Stimulated activated CD4-positive, alpha-beta T cell treated with anti-CD3 and anti-CD28 coated beads, TNF-alpha, amount 100 ng/mL, for 1 hour (primary cell): ENCODE measurements around the gene POU6F1.

ENCODE experiments used
- DNase-seq, 3 donors: peaks; one replicate each; pipeline ENCODE4 v3.0.0-alpha.2; 2020; ENCODE audit warnings: low read depth in 3 of 3, low spot score in 1 of 3

POU6F1 gene

DNA sequence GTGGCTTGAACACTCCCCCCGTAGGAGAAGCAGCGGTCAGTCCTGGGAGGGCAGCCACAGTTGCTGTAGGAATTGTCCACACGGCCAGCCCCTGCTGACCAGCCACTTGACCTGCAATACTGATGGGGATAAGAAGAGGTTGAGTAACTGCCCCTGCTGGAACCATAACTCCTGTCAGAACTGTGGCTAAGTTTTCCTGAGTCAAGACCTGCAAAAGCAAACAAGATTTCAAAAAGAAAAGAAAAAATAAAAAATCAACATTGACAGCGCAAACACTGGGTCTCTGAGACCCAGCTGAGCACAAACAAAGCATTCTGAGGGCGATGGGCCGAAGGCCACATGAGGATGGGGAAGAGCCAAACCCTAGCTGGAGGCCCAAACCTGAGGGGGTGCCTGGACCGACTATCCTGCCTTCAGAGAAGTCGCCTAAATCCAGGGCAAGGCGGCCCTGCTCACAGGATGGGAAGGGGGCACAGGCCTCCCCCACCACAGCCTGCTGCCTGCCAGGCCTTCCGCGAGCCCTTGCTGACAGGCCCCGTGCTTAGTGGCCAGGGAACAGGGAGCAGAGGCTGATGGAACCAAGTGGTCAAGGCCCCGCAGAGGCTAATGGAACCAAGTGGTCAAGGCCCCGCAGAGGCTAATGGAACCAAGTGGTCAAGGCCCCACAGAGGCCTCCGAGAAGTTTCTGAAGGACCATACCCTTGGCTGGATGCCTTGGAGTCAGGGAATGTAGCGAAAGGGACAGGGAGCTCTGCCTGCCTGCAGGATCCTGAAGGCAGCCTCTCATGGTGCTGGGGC is 19.1 kb downstream of the POU6F1 start:
- no peak for DNase-seq

DNA sequence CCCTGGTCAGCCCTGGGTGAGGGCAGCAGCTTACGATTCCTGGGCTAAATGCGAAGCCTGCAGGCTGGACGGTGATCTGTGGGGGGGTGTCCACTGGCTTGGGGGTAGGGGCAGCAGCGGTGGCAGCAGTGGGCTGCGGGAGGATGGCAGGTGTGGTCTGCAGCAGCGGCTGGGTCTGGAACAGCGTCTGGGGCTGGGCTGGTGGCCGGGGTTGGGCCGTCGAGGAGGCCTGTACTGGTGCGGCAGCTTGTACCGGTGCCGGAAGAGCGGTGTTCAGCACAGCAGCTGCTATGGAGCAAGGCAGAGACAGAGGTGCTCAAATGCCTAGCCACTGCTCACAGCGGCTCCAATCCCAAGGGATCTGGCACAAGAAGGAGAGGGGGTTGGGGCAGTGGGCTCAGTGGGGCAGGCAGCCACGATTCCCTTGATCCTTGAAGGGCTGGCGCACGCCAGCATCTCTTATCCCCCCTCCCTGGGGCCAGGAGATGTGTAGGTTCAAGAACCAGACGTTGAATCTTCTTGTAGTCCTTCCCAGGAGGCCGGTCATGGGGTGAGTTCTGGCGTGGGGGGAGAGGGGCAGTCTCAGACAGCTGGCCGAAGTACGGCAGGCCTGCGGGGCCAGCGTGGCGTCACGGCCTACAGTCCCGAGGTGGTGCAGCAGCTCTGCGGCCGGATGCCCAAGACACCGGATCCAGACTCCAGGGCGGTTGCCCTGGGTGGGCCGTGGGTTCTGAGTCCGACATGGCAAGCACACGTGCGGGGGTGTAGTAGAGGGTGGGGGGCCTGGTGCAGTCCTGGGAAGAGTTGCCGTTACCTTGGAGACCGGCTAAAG is 19.9 kb downstream of the POU6F1 start:
- no peak for DNase-seq

DNA sequence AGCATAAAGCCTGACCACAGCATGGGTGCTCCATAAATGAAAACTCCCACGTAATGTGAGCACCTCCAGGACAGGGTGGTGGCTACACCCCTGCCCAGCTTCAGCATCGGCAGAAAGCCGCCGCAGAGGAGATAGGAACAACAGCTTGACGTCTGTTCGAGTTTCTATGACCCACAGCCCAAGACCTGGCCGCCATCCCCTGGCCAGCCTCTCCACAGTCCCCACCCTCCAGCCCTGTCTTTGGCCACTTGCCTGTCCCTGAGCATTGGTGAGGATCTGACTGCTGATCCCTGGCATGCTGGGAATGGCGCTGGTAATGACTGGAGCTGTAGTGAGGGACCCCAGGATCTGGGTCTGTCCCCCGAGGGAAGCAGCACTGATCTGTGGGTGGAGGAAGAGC is 21.3 kb downstream of the POU6F1 start:
- DNase-seq = no peak

DNA sequence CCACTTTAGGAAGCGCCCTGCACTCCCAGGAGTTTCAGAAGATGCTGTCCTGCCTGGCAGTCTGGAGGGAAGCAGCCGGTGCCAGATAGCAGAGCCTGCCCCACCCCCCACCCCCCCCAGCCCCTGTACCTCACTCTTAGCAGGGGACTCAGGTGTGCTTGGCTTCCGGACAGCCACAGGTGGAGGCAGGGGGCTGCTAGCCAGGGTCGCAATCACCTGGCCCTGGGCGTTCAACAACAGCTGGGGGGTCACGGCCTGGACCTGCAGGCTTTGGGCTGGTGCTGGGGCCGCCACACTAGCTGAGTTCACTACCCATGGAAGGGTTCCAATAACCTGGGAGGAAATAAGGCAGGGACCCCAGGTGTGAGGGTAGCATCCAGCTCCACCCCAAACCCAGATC is 22.0 kb downstream of the POU6F1 start:
- no peak for DNase-seq

DNA sequence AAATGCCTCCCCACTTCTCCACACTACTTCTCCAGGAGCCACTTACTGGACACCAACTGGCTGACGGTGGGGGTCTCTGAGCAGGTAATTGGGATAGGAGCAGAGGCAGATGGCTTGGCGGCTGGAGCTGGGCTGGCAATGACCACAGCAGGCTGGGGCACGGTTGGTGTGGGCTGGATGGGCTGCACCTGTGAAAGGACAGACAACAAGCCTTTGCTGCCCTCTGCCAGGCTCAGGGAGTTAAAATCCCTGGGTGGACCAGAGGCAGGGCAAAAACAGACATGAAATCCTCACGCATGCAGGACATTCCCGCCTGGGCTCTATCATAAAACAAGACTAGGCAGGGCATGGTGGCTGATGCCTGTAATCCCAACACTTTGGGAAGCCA is 25.6 kb downstream of the POU6F1 start:
- DNase-seq = no peak

DNA sequence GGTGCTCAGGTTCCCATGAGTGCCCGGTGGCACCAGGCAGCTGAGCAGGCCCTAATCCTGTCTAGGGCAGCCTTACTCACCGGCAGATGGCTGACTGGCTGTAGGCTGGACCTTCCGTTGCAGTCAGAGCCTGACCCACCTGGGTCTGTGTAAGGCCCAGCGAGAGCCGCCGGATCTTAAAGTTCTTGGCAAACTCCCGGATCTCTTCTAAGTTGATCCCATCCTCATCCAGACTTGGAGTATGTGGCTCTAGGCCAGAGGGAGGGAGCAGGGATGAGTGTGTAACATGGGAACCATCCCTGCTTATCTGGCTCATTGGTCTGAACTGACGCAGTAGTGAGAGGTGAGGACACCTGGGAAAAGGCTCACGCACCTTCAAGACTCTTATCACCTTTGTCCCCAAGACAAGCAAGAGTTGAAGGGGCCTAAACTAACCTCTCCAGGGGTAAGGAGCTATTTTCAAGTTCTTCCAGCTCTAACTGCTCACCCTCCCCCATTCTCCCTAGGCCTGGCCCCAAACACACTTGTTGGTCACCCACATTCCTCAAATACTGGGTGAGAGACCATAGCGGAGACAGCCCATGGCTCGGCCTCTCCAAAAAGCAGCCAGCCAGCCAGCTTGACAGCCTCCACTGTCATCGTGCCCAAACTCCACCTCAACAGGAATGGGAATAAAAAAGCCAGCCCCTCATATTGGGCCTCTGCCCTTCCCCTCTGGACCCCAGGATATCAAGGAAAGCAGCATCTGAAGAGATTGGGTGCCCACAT is 26.2 kb downstream of the POU6F1 start:
- no peak for DNase-seq

DNA sequence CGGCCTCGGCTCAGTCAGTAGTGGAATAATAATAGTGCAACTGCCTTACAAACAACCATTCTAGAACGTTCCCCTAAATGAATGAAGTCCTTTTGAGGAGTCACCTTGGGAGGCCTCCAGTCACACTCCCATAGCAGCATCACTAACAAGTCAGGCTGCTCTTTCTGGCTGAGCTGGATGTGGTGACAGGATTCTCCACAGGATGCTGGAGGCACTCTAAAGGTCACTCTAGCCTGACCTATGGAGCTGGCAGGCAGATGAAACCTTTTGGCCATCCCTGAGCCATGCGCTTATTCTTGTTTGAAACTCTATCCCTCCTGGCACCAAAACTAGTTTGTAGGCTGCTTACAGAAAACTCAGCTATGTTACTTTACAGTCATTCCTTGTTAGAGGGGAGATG is 27.0 kb downstream of the POU6F1 start:
- no peak for DNase-seq

DNA sequence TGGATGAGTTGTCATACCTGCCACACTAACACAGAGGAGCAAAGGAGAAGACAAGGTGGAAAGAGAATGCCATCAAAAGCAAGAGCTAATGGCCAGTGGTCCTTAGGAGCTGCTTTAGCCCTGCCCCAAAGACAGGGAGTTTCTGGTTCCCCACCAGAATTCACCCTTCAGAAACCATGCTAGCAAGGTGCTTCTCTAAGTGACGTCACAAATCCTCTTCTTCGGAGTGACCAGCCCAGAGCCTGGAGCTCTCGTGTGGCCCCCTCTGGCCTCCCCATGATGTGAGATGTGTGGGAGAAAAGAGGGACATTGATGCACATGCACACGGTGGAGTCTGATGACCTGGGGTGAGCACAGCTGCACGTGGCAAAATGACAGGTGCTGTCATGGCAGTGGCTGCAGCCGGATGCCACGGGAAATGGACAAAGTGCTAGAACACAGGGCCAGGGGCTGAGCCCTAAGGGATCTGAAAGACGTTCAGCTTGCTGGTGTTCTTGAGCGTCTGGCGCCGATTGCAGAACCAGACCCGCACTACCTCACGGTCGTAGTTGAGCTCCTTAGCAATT is 28.0 kb downstream of the POU6F1 start:
- DNase-seq = no peak

DNA sequence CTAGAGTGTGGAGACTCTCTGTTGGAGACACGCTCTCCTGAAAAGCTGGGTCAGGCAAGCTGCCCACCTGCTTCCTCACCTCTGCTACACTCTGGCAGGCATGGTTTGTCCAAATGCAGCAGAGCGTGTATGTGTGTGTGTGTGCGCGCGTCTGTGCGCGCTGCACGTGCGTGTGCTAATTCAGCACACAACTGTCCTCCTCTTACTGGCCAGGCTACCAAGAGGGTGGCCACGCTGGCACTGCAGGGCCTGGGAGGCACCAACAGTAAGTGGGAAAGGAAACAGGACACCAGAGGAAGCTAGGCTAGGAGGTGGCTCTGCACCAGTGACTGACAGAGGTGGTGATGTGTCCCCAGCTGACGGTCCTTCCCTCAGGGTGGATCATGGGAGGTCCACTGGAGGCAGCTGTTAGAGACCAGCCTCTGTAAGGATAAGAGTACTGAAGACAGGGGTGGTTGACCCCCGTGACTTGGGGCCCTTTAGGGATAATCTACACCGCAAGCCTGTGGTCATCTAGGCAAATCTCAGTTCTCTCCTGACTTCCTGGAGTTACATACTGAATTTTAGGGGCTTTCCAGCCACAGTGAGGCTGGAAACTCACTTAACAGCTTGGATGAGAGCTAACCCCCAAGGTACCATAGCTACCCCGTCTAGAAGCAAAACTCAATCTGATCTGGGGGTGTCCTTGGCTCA is 29.4 kb downstream of the POU6F1 start:
- no peak for DNase-seq

DNA sequence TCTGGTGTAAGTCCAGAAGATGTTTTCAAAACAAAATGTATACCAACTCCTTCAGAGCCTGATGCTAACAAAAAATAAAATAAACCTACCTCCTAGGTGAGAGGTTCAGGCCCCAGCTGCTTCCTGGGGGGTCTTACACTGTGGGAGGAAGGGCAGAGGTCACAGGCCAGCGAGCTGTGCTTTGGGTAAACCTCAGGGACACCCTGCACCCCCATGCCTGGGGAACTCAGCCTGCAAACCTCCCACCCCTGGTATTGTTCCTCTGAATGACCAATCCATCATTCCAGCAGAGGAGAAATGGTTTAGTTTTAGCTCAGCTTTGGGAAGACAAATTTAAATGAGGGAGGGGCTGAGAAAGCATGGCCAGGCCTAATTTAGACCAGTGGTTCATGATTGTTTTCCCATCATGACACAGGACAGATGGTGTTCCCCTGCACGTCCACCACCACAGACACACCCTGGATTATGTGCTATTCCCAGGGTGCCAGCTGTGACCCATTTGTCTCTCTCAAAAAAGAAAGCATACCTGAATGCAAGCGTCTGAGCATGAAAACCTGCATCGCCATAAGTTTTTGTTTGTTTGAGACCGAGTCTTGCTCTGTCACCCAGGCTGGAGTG is 30.4 kb downstream of the POU6F1 start:
- no peak for DNase-seq

DNA sequence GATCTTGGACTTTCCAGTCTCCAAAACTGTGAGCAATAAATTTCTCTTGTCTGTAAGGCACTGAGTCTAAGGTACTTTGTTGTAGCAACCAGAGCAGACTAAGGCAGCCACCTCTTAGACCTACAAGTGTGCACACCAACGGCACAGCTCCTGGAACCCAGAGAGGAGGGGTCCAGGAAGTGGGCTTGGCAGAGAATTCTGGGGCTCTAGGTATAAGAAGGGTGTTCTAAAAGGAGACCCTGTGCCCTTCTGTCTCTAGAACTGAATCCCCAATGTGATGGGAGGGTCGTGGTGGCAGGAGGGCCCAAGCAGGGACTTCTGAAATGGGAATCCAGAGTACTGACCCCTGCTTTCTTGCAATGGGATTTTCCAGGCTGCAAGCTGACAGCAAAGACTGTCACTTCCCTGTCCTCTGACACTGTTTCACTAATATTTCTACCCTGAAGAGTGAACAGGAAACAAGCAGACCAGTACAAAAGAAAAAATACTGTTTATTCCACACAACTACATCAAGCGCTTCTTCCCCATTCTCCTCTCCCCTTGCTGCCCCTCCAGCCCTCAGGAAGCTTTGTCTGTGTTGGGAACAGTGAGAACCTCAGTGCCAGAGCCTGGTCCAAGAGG is 31.3 kb downstream of the POU6F1 start:
- no peak for DNase-seq

DNA sequence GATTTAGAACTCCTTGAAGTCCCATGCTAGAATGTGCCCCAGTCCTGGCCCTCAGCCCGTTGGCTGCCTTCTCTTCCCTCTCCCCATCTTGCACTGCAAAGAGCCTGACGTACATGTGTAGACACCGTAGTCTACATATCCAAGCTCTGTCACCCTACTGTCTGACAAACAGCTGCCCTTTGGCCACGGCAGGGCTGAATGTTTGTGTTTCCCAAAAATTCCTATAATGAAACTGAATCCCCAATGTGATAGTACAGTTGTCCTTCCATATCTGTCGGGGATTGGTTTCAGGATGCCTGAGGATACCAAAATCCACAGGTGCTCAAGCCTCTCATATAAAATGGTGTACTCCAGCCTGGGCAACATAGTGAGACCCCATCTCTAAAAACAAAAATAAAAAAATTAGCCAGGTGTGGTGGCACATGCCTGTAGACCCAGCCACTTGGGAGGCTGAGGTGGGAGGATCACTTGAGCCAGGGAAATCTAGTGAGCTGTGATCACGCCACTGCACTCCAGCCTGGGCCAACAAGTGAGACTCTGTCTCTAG is 32.6 kb downstream of the POU6F1 start:
- DNase-seq = no peak

DNA sequence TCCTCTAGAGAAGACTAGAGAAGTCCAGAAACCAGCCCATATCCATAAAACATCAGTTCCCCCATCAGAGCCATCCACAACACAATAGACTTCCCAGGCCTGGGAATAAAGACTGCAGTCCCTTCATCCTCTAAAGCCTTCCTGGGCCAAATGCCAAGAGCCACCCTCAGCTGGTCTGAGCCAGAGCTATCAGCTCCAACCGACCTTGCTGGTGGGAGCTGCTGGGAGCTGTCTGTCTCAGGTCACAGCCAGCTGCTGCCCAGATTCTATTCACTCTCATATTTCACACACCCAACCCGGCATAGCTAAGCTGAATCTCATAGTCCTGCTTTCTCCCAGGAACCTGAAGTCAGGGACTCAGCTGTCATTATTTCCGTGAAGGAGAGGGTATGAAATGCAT is 34.0 kb downstream of the POU6F1 start:
- DNase-seq = no peak

DNA sequence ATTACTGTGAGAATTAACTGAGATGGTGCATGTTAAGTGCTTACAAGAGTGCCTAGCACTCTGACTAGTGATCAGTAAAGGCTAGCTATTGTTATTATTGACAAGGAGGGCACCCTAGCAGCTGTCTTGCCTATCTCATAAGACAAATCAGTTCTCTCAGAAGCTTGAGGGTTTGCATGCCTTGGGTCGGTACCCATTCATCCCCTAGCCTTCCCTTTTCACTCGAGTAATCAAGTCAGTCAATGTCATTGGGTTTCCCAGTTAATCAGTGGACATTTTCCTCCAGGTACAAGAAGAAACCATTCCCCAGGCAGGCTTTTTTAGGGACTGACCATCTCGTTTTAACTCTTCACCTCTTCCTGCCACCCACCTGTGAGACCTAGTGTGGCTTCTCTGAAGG is 34.5 kb downstream of the POU6F1 start:
- DNase-seq = no peak

DNA sequence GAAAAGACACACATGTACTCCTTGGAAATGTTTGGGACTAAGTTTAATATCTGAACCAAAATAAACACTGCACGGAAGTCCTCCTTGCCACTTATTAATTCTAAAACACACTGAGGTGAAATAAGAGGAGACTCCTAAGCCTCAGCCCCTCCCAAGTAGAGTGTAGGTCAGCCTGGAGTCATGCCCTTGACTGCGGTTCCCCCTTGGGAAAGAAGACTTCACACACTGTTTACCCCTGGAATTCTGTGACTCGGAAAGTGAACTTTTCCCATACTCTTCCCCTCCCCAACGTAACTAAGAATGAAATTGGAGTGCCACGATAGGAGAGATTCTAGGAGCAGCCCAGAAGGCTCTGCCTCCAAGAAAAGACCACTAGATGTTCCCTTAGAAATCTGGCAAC is 36.3 kb downstream of the POU6F1 start:
- no peak for DNase-seq

DNA sequence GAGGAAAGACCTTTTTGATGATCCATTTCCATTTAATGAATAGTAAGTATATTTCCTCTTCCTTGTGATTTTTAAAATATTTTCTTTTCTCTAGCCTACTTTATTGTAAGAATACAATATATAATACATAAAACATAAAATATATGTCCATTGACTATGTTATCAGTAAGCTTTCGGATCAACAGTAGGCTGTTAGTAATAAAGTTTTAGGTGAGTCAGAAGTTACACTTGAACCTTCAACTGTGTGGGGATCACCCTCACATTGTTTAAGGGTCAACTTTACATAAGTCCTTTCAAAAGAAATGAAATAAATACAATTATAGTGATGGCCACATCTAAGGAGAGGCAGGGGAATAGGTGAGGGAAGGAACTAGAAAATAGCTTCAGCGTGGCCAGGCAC is 40.0 kb downstream of the POU6F1 start:
- DNase-seq = no peak

DNA sequence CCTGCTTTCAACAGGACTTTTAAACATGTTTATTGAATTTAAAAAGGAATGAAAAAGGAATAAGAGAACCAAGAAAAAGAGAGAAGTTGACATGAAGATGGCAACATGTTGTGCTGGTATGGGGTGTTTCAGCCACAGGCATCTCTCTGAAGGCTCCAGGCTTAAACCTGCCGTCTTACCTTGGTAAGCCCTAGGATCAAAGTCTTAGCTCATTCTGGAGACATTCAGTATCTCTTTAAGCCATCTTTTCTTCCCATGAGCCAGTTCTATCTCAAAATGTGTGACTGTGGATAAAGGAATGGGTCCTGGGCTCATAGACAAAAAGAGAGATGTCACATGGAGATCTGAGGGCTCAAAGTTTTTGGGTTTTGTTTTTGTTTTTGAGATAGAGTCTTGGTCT is 43.4 kb downstream of the POU6F1 start:
- DNase-seq = no peak

DNA sequence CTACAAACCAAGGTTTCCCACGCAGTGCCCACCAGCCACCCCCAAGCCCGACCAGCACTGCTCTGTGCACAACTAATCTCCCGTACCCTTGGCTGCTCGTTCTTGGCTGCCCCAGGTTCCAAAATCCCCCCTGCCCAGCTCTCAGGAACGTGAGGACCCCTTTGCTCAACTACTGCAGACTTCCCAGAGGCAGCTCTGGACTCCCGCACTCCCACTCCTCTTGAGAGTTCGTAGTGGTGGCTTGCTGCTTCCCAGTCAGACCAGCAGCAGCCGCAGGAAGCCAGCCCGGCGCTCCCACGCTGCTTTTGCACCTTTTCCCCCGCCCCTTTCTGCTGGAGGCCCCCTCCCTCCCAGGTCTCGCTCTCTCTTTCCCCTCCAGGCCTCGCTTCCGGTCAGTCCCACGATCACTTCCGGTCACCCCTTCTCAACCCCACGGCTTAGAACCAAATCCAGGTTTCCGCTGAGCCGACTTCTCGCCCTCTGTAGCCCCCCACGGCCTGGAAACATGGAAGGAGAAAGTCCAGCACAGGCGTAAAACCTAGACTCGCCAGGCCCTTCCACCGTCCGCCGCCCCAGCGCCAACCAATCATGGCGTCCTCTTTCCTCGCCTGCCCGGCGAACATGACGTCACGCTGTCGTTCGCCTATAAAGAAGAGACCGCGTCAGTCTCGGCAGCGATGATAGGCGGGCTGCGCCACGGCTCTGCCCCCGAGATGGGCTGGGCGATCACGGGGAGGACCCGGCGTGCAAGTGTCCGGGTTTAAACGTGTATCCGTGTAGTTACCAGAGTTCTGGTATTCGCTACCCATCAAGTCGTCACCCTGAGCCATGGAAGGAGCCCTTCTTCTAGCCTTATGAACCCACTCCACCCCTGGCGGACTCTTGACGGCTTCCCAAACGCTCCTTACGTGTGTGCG is 45.1 kb downstream of the POU6F1 start, which contains the start of gene TFCP2:
Gene TFCP2 (minus strand): TSS at position 621 of the 917 bp plus-strand sequence. CDS start 713 bp downstream, outside the sequence.
- peak; percentile 80 to 84 (median 81) for DNase-seq
